Memory B cell (primary cell): ENCODE data around the gene ADCY4.
"Not testable (repeated sequence)": the region's sequence is repeated elsewhere in the genome, so short reads cannot be mapped to it uniquely, and the experiment has no call there.

Source experiments
- ATAC-seq: fragments of 150-1000 bp; cut with Tn5 transposase; 2 replicates; pipeline ENCODE4 v1.10.0; 2021; ENCODE audit warnings: low read depth, mild to moderate bottlenecking, moderate library complexity
- DNase-seq, 2 donors: peaks; one replicate each; pipeline ENCODE4 v3.0.0; 2022; ENCODE audit warnings: low spot score in 2 of 2
- H3K27ac Mint-ChIP-seq: one replicate; pipeline ENCODE4 v1.8.0; 2022; ENCODE audit warnings: mild to moderate bottlenecking, moderate library complexity, mixed read lengths
- H3K27me3 Mint-ChIP-seq: one replicate; pipeline ENCODE4 v1.8.0; 2022; ENCODE audit warnings: mixed read lengths
- H3K36me3 Mint-ChIP-seq: one replicate; pipeline ENCODE4 v1.8.0; 2022; ENCODE audit warnings: mild to moderate bottlenecking, mixed read lengths
- H3K4me1 Mint-ChIP-seq: one replicate; pipeline ENCODE4 v1.8.0; 2022; ENCODE audit warnings: mixed read lengths
- H3K4me3 Mint-ChIP-seq: one replicate; pipeline ENCODE4 v1.8.0; 2022; ENCODE audit warnings: mild to moderate bottlenecking, moderate library complexity, mixed read lengths
- H3K9me3 Mint-ChIP-seq: one replicate; pipeline ENCODE4 v1.8.0; 2022; ENCODE audit warnings: mixed read lengths

The ADCY4 gene

DNA sequence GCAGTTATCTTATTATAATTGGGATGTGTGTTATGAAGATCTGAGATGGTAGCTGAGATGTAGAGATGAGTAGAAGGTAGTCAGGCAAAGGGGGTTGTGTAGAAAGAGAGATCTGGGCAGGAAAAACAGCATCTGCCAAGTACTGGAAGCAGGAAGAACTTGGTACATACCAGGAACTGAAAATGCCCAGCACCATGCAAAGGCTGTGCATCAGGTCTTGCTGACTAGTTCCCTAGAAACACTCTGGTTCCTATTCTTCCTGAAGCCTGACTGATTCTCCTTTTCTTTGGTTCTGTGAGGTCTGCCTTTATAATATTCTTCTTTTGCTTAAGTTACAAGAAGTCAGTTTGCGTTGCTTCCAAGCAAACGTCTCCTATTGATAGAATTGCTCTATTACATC lies 26.5 kb upstream of the ADCY4 start:
- peaks cover 9% of the 10 kb centered on the region for H3K27me3 Mint-ChIP-seq
- ATAC-seq (no peak), DNase-seq (no peak)
- H3K36me3 Mint-ChIP-seq = no peaks in the 10 kb centered on the region
- peaks cover 8% of the 10 kb centered on the region for H3K4me1 Mint-ChIP-seq
- no peak overlapping the region for H3K27ac Mint-ChIP-seq
- no peaks in the 10 kb centered on the region for H3K9me3 Mint-ChIP-seq
- H3K4me3 Mint-ChIP-seq = no peak overlapping the region

- no peak overlapping the region for H3K4me3 Mint-ChIP-seq
- no peak for ATAC-seq
- H3K4me1 Mint-ChIP-seq = peaks cover 3% of the 10 kb centered on the region
- no peak for DNase-seq
- peaks cover 9% of the 10 kb centered on the region for H3K27me3 Mint-ChIP-seq
- no peaks in the 10 kb centered on the region for H3K36me3 Mint-ChIP-seq
- no peak overlapping the region for H3K27ac Mint-ChIP-seq
- no peaks in the 10 kb centered on the region for H3K9me3 Mint-ChIP-seq
These were observed 25.4 kb upstream of the ADCY4 start for GRCh38 chr14:24360281-24360680.

DNA sequence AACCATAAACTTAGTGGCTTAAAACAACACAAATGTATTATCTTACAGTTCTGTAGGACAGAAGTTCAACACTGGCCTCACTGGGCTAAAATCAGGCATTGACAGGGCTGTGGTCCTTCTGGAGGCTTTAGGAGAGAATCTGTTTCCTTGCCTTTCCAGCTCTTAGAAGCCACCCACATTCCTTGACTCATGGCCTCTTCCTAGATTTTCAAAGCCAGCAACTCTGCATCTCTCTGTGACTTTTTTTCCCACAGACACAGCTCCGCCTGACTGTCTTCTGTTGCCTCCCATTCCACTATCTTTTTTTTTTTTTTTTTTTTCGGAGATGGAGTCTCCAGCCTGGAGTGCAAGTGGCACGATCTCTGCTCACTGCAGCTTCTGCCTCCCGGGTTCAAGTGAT lies 21.3 kb upstream of the ADCY4 start:
- H3K9me3 Mint-ChIP-seq = no peaks in the 10 kb centered on the region
- H3K36me3 Mint-ChIP-seq = no peaks in the 10 kb centered on the region
- peaks cover 5% of the 10 kb centered on the region for H3K4me1 Mint-ChIP-seq
- no peak overlapping the region for H3K27ac Mint-ChIP-seq
- DNase-seq = no peak
- no peak for ATAC-seq
- H3K27me3 Mint-ChIP-seq = peaks cover 14% of the 10 kb centered on the region
- H3K4me3 Mint-ChIP-seq = no peak overlapping the region

- no peak for ATAC-seq
- Mint-ChIP-seq H3K36me3 (no peaks in the 10 kb centered on the region), H3K27ac (no peak overlapping the region), H3K4me1 (peaks cover 5% of the 10 kb centered on the region), H3K27me3 (peaks cover 18% of the 10 kb centered on the region), H3K4me3 (no peak overlapping the region), H3K9me3 (no peaks in the 10 kb centered on the region)
- DNase-seq = no peak
These were observed 20.1 kb upstream of the ADCY4 start for GRCh38 chr14:24355009-24355408.

- not testable (repeated sequence) for H3K4me1 Mint-ChIP-seq, H3K9me3 Mint-ChIP-seq, H3K27ac Mint-ChIP-seq, H3K4me3 Mint-ChIP-seq, H3K36me3 Mint-ChIP-seq, ATAC-seq, DNase-seq
- H3K27me3 Mint-ChIP-seq = peaks cover 23% of the 10 kb centered on the region
These were observed 19.6 kb upstream of the ADCY4 start for GRCh38 chr14:24354482-24354825.

DNA sequence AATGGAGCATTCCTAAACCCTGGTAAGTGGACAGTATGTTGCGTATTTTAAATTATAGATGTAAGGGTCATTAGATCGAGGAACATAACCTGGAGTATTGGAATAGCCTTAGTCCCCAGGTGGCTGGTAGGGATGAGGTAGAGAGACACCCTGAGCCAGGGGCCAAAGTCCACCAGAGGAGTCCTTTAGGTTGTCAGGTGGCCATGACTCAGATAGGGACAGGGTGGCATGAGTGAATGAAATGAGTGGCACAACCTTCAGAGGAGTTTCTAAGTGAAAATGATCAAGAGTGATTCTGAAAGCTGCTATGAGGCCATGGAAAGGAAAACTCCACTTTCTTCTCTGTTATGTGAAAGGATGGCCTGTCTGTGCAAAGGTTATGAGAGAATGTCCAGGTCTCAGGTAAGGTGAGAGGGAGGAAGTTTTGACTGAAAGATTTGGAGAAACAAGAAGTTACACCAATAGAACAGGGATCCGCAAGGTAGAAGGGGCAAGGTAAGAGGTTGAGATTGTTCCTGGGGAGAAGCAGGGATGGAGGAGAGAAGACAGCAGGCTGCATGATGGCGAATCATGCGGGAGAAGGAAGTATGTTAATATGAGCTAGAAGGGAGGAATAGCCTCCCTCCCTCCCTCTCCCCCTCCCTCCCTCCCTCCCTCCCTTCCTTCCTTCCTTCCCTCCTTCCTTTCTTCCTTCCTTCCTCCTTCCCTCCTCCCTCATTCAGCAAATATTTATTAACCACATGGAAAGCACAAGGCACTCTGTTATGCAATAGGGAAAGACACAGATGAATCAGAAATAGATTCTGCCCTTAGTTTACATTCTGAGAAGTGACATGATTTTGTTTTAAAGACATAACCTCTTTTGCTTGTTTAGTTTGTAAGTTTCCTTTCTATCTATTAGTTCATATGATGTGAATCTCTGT lies 18.9 kb upstream of the ADCY4 start:
- Mint-ChIP-seq H3K27me3 (peaks cover 25% of the 10 kb centered on the region), H3K4me1 (peaks cover 5% of the 10 kb centered on the region), H3K9me3 (no peaks in the 10 kb centered on the region), H3K36me3 (peaks cover 2% of the 10 kb centered on the region), H3K4me3 (no peak overlapping the region), H3K27ac (no peak overlapping the region)
- ATAC-seq (no peak), DNase-seq (no peak)

- Mint-ChIP-seq H3K36me3 (peaks cover 2% of the 10 kb centered on the region), H3K9me3 (no peaks in the 10 kb centered on the region), H3K27me3 (peaks cover 26% of the 10 kb centered on the region), H3K4me3 (no peak overlapping the region), H3K27ac (no peak overlapping the region), H3K4me1 (peaks cover 5% of the 10 kb centered on the region)
- DNase-seq (no peak), ATAC-seq (no peak)
These were observed 16.6 kb upstream of the ADCY4 start for GRCh38 chr14:24351517-24351916.

- no peak overlapping the region for H3K4me3 Mint-ChIP-seq
- H3K36me3 Mint-ChIP-seq = peaks cover 2% of the 10 kb centered on the region
- DNase-seq (no peak), ATAC-seq (no peak)
- H3K27ac Mint-ChIP-seq = no peak overlapping the region
- H3K27me3 Mint-ChIP-seq = peaks cover 31% of the 10 kb centered on the region
- no peaks in the 10 kb centered on the region for H3K9me3 Mint-ChIP-seq
- H3K4me1 Mint-ChIP-seq = peaks cover 5% of the 10 kb centered on the region
These were observed 14.9 kb upstream of the ADCY4 start for GRCh38 chr14:24349742-24350141.

GRCh38 chr14:24348186-24348585 lies 13.3 kb upstream of the ADCY4 start:
- Mint-ChIP-seq H3K36me3 (peaks cover 2% of the 10 kb centered on the region), H3K4me1 (no peaks in the 10 kb centered on the region), H3K27me3 (peaks cover 27% of the 10 kb centered on the region), H3K27ac (no peak overlapping the region), H3K9me3 (no peaks in the 10 kb centered on the region), H3K4me3 (no peak overlapping the region)
- DNase-seq (no peak), ATAC-seq (no peak)

DNA sequence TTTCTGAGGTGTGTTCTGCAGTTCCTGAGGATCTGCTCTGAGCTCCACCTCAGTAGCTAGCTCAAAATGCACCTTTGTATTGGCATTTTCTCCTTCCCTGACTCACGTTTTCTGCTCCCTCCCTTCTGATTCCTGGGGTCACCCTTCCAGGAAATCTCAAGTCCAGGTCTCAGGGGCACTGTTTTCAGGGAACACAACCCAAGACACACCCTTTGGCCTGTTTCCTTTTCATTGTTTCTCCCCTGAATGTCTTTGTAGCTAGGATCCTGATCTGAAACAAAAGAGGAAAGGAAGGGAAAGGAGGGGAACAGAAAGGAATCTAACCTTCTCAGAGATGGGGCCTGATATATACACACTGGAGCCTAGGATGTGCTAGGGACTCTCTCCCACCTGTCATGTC lies 12.3 kb upstream of the ADCY4 start:
- H3K27me3 Mint-ChIP-seq = peaks cover 25% of the 10 kb centered on the region
- no peak overlapping the region for H3K4me3 Mint-ChIP-seq
- ATAC-seq (no peak), DNase-seq (no peak)
- H3K36me3 Mint-ChIP-seq = peaks cover 2% of the 10 kb centered on the region
- H3K27ac Mint-ChIP-seq = no peak overlapping the region
- no peaks in the 10 kb centered on the region for H3K4me1 Mint-ChIP-seq
- H3K9me3 Mint-ChIP-seq = no peaks in the 10 kb centered on the region

GRCh38 chr14:24343795-24344660 lies 9.2 kb upstream of the ADCY4 start:
- no peaks in the 10 kb centered on the region for H3K9me3 Mint-ChIP-seq
- no peak for DNase-seq
- no peaks in the 10 kb centered on the region for H3K36me3 Mint-ChIP-seq
- H3K4me3 Mint-ChIP-seq = no peak overlapping the region
- H3K4me1 Mint-ChIP-seq = peaks cover 5% of the 10 kb centered on the region
- peaks cover 12% of the 10 kb centered on the region for H3K27me3 Mint-ChIP-seq
- no peak for ATAC-seq
- H3K27ac Mint-ChIP-seq = no peak overlapping the region

- Mint-ChIP-seq H3K9me3 (no peaks in the 10 kb centered on the region), H3K27ac (no peak overlapping the region), H3K27me3 (peaks cover 12% of the 10 kb centered on the region), H3K4me1 (peaks cover 11% of the 10 kb centered on the region), H3K4me3 (no peak overlapping the region), H3K36me3 (peaks cover 5% of the 10 kb centered on the region)
- ATAC-seq (no peak), DNase-seq (no peak)
These were observed 8.0 kb upstream of the ADCY4 start for GRCh38 chr14:24342889-24343288.

GRCh38 chr14:24340606-24341005 lies 5.7 kb upstream of the ADCY4 start:
- Mint-ChIP-seq H3K27ac (no peak overlapping the region), H3K4me3 (no peak overlapping the region), H3K36me3 (peaks cover 20% of the 10 kb centered on the region), H3K9me3 (no peaks in the 10 kb centered on the region), H3K27me3 (peaks cover 8% of the 10 kb centered on the region), H3K4me1 (peaks cover 13% of the 10 kb centered on the region)
- ATAC-seq (no peak), DNase-seq (no peak)
